GM21381 (cell line): ENCODE results near the gene TMEM253.
A peak's percentile ranks its signal among the peaks of the same experiment; 100 is the strongest.

Experiments
- ATAC-seq: cut with Tn5 transposase; IDR thresholded peaks from one replicate; pipeline ENCODE4 v1.9.1; 2021; ENCODE audit warnings: mild to moderate bottlenecking, moderate library complexity; ENCODE audit not compliant: unreplicated experiment

Gene TMEM253

DNA sequence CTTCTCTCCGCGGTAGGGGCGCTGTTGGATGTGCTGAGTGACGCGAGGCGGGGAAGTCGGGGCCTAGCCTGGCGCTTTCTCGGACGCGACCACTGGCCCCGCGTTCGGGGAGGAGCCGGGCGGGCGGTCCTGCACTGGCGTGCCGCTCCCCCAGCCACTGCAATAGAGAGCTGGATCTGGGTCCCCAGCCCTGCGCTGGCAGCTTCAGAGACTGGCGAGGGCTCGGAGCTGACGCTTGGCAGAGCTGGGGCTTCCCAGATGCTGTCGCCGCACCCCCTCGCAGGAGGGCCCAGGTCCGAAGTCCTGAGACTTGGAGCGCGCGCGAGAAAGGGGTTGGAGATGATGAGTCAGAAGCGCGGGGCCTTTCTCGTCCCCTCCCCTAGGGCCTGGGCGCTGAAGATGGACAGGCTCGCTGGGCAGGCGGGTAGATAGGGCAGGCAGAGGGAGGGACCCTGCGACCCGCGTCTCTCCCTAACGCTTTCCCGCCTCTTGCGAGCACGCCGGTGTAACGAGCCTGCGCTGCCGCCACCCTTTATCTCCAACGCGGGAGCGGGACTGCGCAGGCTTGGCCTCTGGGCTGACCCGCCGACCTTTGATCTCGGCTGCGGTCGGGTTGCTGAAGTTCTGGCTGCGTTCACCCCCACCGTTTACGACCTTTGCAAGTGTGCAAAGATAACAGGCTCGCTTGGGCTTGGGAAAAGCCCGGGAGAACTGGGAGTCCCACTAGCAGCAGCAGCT lies 3.0 kb downstream of the TMEM253 start:
- ATAC-seq, result peak; percentile 84

DNA sequence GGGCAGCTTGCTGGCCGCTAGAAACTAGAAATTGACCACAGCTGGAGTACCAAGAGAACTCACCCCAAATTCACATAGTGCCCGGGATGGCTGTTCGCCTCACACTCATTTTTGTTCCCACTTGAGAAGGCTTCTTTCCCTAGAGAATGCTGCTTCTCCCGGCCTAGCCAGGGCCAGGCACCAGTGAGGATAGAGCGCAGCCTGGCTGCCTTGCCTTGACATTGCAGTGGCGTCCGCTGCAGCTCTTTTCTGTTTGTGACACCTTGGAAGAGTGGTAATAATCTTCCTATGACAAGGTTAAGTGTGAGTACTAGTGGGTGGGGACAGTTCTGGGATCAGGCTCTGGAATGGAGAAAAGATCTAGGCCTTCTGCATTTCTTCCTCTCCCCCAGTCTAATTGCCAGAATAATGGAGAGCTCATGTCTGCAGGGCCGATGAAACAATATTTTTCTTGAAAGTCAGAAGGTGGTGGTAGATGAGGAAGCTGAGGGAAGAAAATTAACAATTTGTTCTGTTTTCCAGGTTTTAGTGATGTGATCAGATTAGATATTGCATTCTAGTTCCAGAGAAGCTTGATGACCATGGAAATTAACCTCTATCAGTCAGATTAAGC lies 3.7 kb downstream of the TMEM253 start:
- peak; percentile 38 for ATAC-seq

DNA sequence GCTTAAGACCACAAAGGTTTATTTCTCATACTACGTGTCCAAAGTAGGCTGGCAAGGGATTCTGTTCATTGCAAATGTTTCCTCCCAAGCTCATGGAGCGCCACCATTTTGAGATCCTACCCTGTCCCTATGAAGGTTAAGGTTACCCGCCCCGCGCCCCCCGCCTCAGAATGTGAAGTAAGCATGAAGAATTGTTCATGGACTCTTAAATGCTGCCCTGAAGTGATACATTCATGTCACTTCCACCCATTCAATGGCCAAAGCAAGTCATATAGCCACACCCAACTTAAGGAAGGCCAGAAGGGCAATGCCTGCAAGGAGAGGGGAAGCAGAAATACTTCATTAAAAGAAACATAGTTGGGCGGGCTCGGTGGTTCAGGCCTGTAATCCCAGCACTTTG lies 4.2 kb downstream of the TMEM253 start:
- ATAC-seq, result no peak

DNA sequence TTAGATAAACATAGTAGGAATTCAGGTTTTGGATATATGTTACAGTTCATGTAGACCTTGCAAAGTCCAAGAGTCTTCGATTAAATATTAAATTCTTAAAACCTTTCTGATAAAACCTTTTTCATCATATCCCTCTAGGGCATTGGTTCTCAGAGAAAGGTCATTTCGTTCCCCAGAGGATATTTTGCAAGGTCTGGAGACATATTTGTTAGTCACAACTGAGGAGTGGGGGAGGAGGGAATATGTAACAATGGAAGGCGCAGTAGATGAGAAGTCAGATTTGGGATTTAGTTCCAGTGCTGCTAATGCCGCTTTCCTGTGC lies 5.3 kb downstream of the TMEM253 start:
- no peak for ATAC-seq

DNA sequence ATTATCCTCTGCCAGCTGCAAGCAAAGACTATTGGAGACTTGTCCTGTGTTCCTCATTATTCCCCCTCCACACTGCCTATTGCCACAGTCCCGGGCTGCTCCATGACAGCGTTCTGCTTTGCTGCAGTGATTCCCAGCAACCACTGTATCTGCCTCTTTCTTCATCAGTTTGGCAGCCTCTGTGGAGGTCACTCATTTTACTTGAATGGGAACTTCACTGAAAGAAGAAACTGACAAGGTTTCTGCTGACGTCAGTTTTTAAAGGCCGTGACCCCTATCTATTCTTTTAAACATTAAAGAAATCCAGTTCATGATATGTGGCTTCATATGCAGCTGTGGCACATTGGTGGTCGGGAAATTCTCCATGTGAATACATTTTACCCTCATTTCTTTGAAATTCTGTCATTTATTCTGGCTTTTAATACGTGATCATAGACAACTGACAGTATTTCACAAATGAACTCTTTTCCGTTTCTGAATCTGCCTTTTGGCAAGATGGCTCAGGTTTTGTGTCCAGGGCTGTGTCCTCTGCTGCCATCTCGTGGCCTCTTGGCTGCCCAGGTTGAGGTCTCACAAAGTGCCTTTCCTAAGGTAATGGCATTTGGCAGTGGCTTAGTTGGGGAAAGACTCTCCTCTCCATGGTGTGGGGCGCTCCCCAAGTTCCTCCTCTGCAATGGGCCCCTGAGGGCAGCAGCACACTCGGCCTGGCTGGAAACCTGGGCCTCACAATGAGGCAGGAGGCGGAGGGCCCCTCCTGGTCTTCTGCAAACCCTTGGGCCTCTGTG lies 5.8 kb downstream of the TMEM253 start:
- no peak for ATAC-seq

DNA sequence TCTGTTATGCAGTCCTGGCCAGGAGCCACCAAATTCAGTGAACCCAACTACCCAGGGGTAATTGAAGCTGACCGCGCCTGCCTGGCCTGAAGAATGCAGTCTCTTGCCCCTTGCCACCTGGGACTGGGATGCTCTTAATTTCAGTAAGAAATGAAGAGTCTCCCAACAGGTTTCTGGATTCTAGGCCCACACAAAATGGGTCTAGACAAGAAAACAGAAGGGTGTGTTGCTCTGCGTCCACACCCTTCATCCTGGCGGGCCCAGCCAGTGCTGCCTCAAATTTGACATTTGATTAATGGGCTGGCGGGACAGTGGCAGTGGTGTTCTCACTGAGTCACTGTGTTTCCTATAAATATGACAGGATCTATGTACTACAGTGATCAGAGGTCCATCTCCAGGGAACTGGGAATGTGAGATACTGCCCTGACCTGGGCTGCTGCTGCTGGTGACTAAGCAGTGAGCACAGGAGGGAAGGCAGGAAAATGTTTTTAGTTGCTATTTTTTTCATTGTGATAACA lies 6.5 kb downstream of the TMEM253 start:
- ATAC-seq, result no peak

DNA sequence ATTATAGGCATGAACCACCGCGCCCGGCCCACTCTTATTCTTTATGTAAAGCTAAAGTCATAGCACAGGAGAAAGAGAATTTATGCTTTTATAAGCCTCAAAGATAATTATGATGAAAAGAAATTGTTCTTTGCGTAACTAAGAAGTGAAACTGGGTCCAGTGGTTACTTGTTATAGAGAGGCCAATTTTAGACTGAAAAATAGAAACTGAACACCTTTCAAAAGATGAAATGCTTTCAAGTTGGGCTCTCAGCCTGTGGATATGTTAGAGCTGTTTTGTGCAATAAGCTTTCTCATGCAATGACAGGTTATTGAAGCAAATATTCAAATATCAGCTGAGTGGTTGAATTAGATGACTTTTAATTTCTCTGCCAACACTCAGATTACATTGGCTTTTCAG lies 7.9 kb downstream of the TMEM253 start:
- no peak for ATAC-seq

DNA sequence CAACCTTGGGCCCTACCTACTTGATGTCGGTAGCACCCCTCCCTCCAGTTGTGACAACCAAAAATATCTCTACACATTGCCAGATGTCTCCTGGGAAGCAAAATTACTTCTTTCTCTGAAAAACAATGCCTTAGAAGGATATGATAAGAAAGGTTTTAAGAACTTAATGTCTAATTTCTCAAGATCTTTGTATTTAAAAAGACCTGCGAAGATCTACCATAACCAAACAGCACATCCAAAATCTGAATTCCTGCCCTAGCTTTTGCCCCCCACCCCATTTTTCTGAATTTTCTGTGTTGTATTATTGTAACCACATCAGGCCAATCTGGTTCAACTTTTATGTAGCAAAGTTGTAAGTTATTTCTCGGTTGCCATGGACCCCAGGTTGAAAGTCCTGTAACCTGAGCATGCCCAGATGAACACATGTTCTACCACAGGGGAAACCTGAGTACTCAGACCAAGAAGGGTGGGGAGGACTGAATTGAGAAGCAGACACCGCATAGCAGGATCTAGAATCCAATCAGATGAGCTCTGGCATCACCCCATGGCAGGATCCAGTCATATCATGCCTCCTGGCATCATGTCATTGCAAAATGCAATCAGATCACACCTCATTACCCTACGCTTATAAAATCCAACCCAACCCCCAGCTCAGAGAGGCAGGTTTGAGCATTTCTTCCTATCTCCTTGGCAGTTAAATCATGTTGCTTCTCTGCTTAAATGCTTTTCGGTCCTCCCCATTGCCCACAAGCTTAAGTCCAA lies 8.7 kb downstream of the TMEM253 start:
- peak; percentile 56 for ATAC-seq

DNA sequence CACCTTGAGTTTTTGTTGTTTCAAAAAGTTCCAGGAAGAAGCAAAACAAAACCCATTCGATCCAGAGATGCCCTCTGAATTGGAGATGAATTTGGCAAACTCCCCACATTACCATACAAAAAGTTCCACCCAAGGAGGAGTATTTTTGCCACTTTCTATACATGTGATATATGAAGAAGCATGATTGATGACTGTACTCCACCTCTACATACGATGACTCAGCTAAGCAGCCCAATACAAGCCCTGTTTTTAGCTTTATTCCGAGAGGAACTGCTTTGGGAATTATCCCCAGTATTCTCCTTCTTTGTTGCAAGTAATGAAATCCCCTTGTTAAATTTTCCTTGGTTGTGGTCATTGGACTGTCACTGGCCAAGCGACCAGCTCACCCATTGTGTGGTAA lies 11.4 kb downstream of the TMEM253 start:
- ATAC-seq, result no peak

DNA sequence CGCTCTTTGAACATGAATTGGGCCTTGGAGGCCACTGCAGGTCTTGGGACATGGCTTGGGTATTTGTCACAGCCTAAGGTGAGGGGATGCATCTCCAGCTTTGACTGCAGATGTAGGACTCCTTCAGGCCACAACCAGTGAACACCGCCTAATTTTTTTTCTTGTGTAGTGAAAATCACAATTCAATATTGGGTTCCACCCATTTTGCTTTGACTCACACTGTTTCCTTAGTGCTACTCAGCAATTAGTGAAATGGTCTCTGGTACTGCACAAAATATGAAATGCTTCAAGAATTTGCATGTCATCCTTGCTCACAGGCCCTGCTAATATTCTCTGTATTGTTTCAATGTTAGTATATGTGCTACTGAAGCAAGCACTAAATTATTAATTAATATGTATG lies 12.5 kb downstream of the TMEM253 start:
- ATAC-seq, result no peak

DNA sequence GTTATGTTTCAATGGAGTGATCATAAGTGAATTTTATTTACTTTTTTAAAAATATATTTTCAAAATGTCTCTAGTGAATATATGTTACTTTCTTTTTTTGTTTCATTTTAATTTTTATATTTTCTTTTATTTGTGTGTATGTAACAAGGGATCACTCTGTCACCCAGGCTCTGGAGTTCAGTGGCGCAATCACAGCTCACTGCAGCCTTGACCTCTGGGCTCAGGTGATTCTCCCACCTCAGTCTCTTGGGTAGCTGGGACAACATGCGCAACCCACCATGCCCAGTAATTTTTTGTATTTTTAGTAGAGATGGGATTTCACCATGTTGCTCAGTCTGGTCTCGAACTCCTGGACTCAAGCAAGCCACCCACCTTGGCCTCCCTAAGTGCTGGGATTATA lies 18.1 kb downstream of the TMEM253 start:
- no peak for ATAC-seq

DNA sequence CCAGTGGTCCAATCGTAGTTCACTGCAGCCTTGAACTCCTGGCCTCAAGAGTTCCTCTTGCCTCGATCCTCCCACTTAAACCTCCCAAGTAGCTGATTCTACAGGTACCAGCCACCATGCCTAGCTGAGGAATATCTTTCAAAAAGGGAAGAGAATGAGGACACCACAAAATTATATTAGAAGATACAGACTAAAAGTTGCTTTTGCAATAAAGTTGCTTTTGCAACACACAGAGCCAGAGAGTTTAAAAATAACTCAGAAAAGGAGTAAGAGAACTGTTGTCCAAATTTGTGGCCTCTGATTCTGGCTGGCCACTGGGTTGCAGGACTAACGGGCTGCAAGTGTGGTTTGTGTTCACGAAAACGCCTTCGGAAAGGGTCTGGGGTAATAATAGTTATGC lies 19.8 kb downstream of the TMEM253 start:
- no peak for ATAC-seq

DNA sequence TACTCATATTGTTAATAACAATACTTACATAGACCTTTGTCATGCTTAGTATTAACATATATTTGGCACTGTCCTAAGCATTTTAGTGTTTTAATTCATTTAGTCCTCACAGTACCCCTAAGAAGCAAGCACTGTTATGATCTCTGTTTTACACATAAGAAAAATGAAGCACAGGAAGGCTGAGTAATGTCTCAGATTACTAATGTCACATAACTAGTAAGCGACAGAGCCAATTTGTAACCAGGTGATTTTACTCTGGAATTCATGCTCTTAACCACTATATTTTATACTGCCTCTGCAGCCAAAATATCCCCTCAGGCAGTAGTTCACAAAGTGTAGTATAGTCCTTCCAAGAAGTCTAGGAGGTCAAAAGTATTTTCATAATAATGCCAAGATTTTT lies 20.3 kb downstream of the TMEM253 start:
- no peak for ATAC-seq

DNA sequence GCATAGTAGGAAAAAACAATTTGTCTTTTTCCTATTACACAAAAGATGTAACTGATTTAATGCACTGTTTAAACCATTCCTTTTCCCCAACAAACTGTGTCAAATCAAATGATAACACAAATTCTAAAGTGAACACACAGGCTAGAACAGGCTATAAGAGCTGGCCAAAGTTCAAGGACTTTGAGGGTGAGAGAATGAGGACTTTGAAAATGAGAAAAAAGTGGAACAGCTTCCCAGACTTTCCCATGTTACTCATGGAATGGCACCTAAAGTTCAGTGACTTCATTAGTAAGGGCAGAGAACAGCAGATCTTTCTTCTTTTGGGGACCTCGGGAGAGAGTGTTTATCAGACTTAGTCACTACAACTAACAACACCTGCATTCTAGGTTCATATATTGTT lies 22.6 kb downstream of the TMEM253 start:
- ATAC-seq, result no peak

DNA sequence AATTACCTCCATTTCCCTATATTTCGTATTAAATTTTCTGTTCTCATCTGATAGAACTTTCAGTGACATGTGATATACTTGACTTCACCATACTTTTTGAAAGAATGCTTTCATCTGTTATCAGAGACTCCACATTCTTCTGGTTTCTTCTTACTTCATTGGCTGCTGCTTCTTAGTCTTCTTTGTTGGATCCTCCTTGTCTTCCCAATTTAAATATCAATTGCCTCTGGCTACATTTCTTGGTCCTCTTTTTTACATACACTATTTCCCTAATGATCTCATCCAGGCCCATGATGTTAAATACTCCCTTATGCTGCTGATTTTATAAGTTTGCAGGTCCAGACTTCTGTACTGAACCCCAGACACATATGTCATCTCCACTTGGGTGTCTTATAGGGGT lies 33.0 kb downstream of the TMEM253 start:
- no peak for ATAC-seq

DNA sequence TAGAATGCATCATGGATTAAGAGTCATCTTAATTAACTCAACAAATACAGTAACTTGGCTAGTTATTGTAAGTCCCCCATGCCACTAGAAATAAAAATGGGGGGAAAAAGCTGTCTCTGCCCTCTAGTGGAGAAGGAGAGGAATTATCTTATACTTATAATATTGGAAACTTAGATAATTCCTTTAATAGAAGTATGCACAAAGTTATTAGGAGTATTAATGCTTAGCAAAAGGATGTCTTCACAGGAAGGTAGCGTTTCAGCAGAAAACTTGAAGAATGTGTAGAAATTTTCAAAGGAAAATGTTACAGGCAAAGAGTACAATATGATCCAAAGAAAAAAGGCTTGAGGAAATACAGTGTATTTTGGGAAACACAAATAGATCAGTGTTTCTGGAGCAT lies 35.2 kb downstream of the TMEM253 start:
- no peak for ATAC-seq

DNA sequence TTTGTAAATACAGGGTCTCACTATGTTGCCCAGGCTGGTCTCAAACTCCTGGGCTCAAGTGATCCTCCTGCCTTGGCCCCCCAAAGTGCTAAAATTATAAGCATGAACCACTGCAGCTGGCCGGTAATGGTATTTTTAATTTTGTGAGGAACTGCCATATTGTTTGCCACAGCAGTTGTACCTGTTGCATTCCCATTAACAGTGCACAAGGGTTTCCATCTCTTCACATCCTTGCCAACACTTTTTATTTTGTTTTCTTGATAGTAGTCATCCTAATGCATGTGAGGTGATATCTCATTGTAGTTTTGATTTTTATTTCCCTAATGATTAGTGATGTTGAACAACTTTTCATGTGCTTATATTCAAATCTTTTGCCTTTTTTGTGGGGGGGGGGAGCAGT lies 41.5 kb downstream of the TMEM253 start:
- no peak for ATAC-seq

DNA sequence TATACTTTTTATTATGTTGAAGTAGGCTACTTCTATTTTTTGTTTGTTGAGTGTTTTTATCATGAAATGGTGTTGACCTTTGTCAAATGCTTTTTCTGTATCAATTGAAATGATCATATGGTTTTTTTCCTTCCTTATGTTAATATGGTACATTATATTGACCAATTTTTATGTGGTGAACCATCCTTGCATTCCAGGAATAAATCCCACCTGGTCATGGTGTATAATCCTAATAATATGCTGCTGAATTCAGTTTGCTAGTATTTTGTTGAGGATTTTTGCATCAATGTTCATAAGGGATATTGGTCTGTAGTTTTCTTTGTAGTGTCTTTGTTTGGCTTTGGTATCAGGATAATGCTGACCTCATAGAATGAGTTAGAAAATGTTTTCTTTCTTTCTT lies 44.6 kb downstream of the TMEM253 start:
- no peak for ATAC-seq

DNA sequence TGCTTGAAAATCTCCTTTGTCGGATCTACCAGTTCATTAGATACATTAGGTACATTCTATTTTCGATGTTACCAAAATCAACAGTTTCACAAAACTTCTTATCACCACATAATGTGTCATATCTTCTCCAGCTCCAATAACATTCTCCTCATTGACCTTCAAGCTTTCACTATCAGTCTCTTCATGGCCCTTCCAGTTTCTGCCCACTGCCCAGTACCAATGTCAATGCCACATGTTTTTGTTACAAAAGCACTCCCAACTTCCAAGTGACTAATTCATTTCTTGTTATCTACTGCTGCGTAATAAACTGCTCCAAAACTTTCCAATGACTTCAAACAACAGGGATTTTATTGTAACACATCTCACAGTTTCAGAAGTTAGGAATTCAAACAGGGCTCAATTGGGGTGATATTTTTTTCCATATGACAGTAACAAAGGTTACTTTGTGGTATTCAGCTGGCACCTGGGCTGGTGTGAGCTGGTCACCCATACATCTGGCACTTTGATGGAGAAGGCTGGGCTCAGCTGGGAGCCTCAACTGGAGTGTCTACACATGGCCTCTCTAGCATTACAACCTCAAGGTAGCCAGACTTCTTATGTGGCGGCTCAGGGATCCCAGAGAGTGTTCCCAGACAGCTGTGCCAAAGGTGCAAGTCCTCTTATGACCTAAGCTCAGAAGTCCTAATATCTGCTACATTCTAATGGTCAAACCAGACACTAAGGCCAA lies 48.9 kb downstream of the TMEM253 start:
- ATAC-seq, result no peak
